NCI-H69 (cell line): ENCODE measurements around the gene INSM1.

Experiments
- DNase-seq: peaks from one replicate; lab custom pipeline; 2025; lab: John Stamatoyannopoulos, UW

The INSM1 gene

GRCh38 chr20:20362774-20363433 is 5.0 kb upstream of the INSM1 start:
- peak; percentile 96 for DNase-seq

GRCh38 chr20:20363434-20363798 is 4.5 kb upstream of the INSM1 start:
- DNase-seq = peak; percentile 92

GRCh38 chr20:20363799-20364592 is 3.9 kb upstream of the INSM1 start:
- peak; percentile 86 for DNase-seq

- DNase-seq = peak; percentile 88
These were observed 3.1 kb upstream of the INSM1 start for GRCh38 chr20:20364593-20365479.

- DNase-seq = peak; percentile 77
These were observed 2.3 kb upstream of the INSM1 start for GRCh38 chr20:20365480-20366161.

GRCh38 chr20:20366551-20366875 is 1.4 kb upstream of the INSM1 start:
- peak; percentile 97 for DNase-seq

GRCh38 chr20:20366876-20367574 is 879 bp upstream of the INSM1 start:
- no peak for DNase-seq

- peak; percentile 98 for DNase-seq
These were observed 730 bp downstream of the INSM1 start for GRCh38 chr20:20368418-20369249.

- DNase-seq = peak; percentile 90
These were observed 1.6 kb downstream of the INSM1 start for GRCh38 chr20:20369250-20370093.

GRCh38 chr20:20370094-20370575 is 2.2 kb downstream of the INSM1 start:
- DNase-seq = peak; percentile 80

GRCh38 chr20:20371083-20371482 is 3.2 kb downstream of the INSM1 start:
- DNase-seq = peak; percentile 77

GRCh38 chr20:20371681-20372080 is 3.8 kb downstream of the INSM1 start:
- peak; percentile 80 for DNase-seq

GRCh38 chr20:20373091-20373571 is 5.2 kb downstream of the INSM1 start:
- peak; percentile 93 for DNase-seq

GRCh38 chr20:20375862-20376261 is 8.0 kb downstream of the INSM1 start:
- peak; percentile 98 for DNase-seq

GRCh38 chr20:20386192-20386591 is 18.3 kb downstream of the INSM1 start:
- no peak for DNase-seq

- no peak for DNase-seq
These were observed 22.5 kb downstream of the INSM1 start for GRCh38 chr20:20390393-20390792.

GRCh38 chr20:20391115-20391514 is 23.2 kb downstream of the INSM1 start:
- DNase-seq = no peak

- no peak for DNase-seq
These were observed 23.9 kb downstream of the INSM1 start for GRCh38 chr20:20391766-20392165.
